ENCODE data around the gene ABCA1. TPM values are rescaled to one million over a fixed set of nuclear protein-coding genes. Genes with fewer than 3 reads are reported as not detected.

ABCA1 gene
- polyA plus RNA-seq, 1 donor (not counting 4 experiments of a cell fraction or from before 2014, with no cell fraction given) = 23.0 TPM

DNA sequence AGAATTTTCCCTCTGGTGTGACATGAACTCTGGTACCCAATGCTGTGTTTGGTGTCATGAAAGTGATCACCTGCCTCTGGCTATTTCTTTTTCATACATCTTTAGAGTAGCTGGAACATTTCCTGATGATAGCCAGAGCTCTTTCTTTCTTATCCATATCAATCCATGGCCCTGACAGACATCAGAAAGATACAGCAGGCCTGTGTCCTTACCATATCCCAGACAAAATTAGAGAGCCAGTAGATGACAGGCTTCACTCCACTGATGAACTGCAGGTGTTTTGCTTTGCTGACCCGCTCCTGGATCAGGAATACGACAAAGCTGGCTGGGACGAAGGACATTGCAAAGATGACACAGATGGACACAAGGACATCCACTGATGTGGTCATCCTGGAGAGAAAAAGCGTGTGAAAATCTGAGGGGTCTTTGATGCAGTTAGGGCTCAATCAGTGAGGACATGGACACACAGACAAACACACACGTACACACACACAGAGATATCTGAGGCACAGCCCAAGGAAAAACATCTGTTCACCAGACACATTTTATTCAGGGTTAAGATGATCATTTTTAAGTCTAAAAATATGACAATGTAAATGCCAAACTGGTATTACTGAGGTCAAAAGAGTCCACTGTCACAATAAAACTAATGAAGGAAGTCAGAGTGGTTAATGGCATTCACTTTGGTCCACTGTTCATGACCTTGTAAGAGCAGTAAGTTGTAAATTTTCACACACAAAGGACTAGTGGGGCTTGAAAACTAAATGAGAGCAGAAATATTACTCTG lies 129.6 kb downstream of the ABCA1 start:
- H3K9ac ChIP-seq (ENCODE audit: control insufficient read depth, extremely low read depth, insufficient read depth, low read length) = no peak overlapping the region
- H3K9me1 ChIP-seq (ENCODE audit: control insufficient read depth, extremely low read depth, insufficient read depth, low read length) = no peaks in the 10 kb centered on the region
- no peak overlapping the region for H2AFZ ChIP-seq (ENCODE audit: control insufficient read depth, low read length)
- H3K4me3 ChIP-seq (ENCODE audit: control insufficient read depth in 2 of 3, extremely low read depth in 1 of 3, insufficient read depth in 2 of 3, low read depth in 1 of 3, low read length in 3 of 3) = no peak overlapping the region
- H3K27ac ChIP-seq (ENCODE audit: control insufficient read depth, insufficient read depth, low read length) = no peak overlapping the region
- H3K9me3 ChIP-seq (ENCODE audit: control insufficient read depth, low read depth, low read length) = no peaks in the 10 kb centered on the region
- dilution Hi-C loops (cut with MboI; ENCODE audit: extremely low pct_ligation_motif_present, low sequenced_read_pairs) = no loop called here
- no peak for TF ChIP-seq EZH2 (IDR thresholded peaks at IDR 0.05; ENCODE audit: low read length)
- TF ChIP-seq, protein P1, sequence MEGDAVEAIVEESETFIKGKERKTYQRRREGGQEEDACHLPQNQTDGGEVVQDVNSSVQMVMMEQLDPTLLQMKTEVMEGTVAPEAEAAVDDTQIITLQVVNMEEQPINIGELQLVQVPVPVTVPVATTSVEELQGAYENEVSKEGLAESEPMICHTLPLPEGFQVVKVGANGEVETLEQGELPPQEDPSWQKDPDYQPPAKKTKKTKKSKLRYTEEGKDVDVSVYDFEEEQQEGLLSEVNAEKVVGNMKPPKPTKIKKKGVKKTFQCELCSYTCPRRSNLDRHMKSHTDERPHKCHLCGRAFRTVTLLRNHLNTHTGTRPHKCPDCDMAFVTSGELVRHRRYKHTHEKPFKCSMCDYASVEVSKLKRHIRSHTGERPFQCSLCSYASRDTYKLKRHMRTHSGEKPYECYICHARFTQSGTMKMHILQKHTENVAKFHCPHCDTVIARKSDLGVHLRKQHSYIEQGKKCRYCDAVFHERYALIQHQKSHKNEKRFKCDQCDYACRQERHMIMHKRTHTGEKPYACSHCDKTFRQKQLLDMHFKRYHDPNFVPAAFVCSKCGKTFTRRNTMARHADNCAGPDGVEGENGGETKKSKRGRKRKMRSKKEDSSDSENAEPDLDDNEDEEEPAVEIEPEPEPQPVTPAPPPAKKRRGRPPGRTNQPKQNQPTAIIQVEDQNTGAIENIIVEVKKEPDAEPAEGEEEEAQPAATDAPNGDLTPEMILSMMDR (optimal IDR thresholded peaks at IDR 0.05 in 1 of 3, IDR thresholded peaks at IDR 0.05 in 1 of 3, conservative IDR thresholded peaks at IDR 0.05 in 1 of 3; ENCODE audit: extremely low read depth in 1 of 3, insufficient read depth in 2 of 3, low read length in 3 of 3) = no peak
- FAIRE-seq (no peak), DNase-seq (ENCODE audit: low read depth, low spot score) (no peak)
- H4K20me1 ChIP-seq (ENCODE audit: control insufficient read depth, extremely low read depth, insufficient read depth, low read length) = no peaks in the 10 kb centered on the region
- no peak overlapping the region for H3K4me2 ChIP-seq (ENCODE audit: control insufficient read depth, extremely low read depth, insufficient read depth, low read depth, low read length)
- no peaks in the 10 kb centered on the region for H3K79me2 ChIP-seq (ENCODE audit: control insufficient read depth, insufficient read depth, low read length)
- H3K4me1 ChIP-seq (ENCODE audit: control insufficient read depth, extremely low read depth, insufficient read depth, low read length) = no peaks in the 10 kb centered on the region
- no peaks in the 10 kb centered on the region for H3K27me3 ChIP-seq (ENCODE audit: control insufficient read depth, extremely low read depth, insufficient read depth, low read length)
- peaks cover 29 to 39% of the 10 kb centered on the region in 2 experiments for H3K36me3 ChIP-seq (ENCODE audit: control insufficient read depth in 2 of 2, extremely low read depth in 1 of 2, insufficient read depth in 2 of 2, low read length in 2 of 2)

DNA sequence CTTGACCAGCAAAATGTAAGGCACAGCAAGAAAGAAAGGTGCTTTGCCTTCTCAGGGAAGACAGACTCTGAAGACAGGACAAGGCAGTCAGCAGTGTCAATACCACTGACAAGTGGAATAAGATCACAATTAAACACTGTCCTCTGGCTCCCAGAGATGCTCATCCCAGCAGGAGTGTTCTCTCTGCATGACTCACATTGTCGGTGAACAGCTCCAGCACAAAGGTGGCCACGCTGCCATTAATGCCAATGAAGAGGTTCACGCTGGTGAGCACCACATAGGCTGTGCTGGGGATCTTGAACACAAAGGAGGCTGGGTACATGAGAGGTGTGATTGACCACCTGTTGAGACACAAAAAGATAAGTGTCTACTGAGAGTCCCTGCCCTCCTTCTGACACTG lies 132.1 kb downstream of the ABCA1 start:
- H2AFZ ChIP-seq (ENCODE audit: control insufficient read depth, low read length) = no peak overlapping the region
- no peaks in the 10 kb centered on the region for H3K9me1 ChIP-seq (ENCODE audit: control insufficient read depth, extremely low read depth, insufficient read depth, low read length)
- H3K27me3 ChIP-seq (ENCODE audit: control insufficient read depth, extremely low read depth, insufficient read depth, low read length) = no peaks in the 10 kb centered on the region
- H3K4me1 ChIP-seq (ENCODE audit: control insufficient read depth, extremely low read depth, insufficient read depth, low read length) = no peaks in the 10 kb centered on the region
- no peak overlapping the region for H3K4me3 ChIP-seq (ENCODE audit: control insufficient read depth in 2 of 3, extremely low read depth in 1 of 3, insufficient read depth in 2 of 3, low read depth in 1 of 3, low read length in 3 of 3)
- H3K36me3 ChIP-seq (ENCODE audit: control insufficient read depth in 2 of 2, extremely low read depth in 1 of 2, insufficient read depth in 2 of 2, low read length in 2 of 2) = peaks cover 21 to 43% of the 10 kb centered on the region in 2 experiments
- FAIRE-seq = no peak
- TF ChIP-seq, protein P1 (optimal IDR thresholded peaks at IDR 0.05 in 1 of 3, IDR thresholded peaks at IDR 0.05 in 1 of 3, conservative IDR thresholded peaks at IDR 0.05 in 1 of 3; ENCODE audit: extremely low read depth in 1 of 3, insufficient read depth in 2 of 3, low read length in 3 of 3) = no peak
- TF ChIP-seq EZH2 (IDR thresholded peaks at IDR 0.05; ENCODE audit: low read length) = no peak
- no peaks in the 10 kb centered on the region for H3K9me3 ChIP-seq (ENCODE audit: control insufficient read depth, low read depth, low read length)
- no peak for DNase-seq (ENCODE audit: low read depth, low spot score)
- H4K20me1 ChIP-seq (ENCODE audit: control insufficient read depth, extremely low read depth, insufficient read depth, low read length) = no peaks in the 10 kb centered on the region
- H3K9ac ChIP-seq (ENCODE audit: control insufficient read depth, extremely low read depth, insufficient read depth, low read length) = no peak overlapping the region
- no peak overlapping the region for H3K27ac ChIP-seq (ENCODE audit: control insufficient read depth, insufficient read depth, low read length)
- dilution Hi-C loops (cut with MboI; ENCODE audit: extremely low pct_ligation_motif_present, low sequenced_read_pairs) = no loop called here
- H3K79me2 ChIP-seq (ENCODE audit: control insufficient read depth, insufficient read depth, low read length) = no peaks in the 10 kb centered on the region
- no peak overlapping the region for H3K4me2 ChIP-seq (ENCODE audit: control insufficient read depth, extremely low read depth, insufficient read depth, low read depth, low read length)

Data from keratinocyte (primary cell).